Upper lobe of left lung (tissue), 4 donors: ENCODE measurements around the gene IFNA17.
"Not testable (repeated sequence)": the region's sequence is repeated elsewhere in the genome, so short reads cannot be mapped to it uniquely, and the experiment has no call there.

Source experiments
- EP300 ChIP-seq, 4 donors: sonication (generic); formaldehyde crosslinking; IDR thresholded peaks; one replicate each; pipeline ENCODE4 v1.5.1; 2017; ENCODE audit warnings: antibody characterized with exemption in 4 of 4, control low read depth in 2 of 4
- POLR2A ChIP-seq, 4 donors: fragments of 450-650 bp; IDR thresholded peaks; one replicate each; pipeline ENCODE4 v1.5.1; 2016 to 2017; ENCODE audit warnings: antibody characterized with exemption in 4 of 4, mild to moderate bottlenecking in 2 of 4
- POLR2AphosphoS5 ChIP-seq, 2 donors: sonication (generic); formaldehyde crosslinking; IDR thresholded peaks; one replicate each; pipeline ENCODE4 v1.5.1; 2017; ENCODE audit warnings: antibody characterized with exemption in 2 of 2
- TF ChIP-seq, protein P1 (sequence below), 6 experiments: fragments of 450-650 bp in 4 of 6; fragments of 200-600 bp in 2 of 6; sonication (generic) in 2 of 6; IDR thresholded peaks; one replicate each; pipeline ENCODE4 v1.5.1; 2016 to 2019; ENCODE audit warnings: antibody characterized with exemption in 6 of 6

DNA sequence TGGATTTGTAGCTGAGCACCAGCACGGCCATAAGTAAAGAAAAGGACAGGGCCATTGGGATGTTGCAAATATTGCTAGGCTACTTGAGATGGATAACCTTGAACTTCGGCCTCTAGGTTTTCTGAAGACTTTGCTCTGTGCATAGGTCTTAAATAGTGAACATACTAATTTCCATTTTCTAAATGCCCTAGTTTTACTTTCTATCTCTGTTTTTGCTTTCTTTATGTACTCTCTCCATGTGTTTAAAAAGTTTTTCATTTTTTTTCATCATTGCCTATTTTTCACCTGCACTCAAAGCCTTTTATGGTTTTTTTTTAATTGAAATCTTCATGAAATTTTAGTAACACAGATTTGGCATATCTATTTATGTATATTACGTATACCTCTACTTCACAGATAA, 21.0 kb downstream of the IFNA17 start, which contains the start of gene IFNA10:
- TF ChIP-seq, protein P1, sequence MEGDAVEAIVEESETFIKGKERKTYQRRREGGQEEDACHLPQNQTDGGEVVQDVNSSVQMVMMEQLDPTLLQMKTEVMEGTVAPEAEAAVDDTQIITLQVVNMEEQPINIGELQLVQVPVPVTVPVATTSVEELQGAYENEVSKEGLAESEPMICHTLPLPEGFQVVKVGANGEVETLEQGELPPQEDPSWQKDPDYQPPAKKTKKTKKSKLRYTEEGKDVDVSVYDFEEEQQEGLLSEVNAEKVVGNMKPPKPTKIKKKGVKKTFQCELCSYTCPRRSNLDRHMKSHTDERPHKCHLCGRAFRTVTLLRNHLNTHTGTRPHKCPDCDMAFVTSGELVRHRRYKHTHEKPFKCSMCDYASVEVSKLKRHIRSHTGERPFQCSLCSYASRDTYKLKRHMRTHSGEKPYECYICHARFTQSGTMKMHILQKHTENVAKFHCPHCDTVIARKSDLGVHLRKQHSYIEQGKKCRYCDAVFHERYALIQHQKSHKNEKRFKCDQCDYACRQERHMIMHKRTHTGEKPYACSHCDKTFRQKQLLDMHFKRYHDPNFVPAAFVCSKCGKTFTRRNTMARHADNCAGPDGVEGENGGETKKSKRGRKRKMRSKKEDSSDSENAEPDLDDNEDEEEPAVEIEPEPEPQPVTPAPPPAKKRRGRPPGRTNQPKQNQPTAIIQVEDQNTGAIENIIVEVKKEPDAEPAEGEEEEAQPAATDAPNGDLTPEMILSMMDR (IDR thresholded peaks at IDR 0.05) = not testable (repeated sequence)
- TF ChIP-seq POLR2A, POLR2AphosphoS5, EP300 (IDR thresholded peaks at IDR 0.05): not testable (repeated sequence)
